ENCODE measurements around the gene TBX19.

DNA sequence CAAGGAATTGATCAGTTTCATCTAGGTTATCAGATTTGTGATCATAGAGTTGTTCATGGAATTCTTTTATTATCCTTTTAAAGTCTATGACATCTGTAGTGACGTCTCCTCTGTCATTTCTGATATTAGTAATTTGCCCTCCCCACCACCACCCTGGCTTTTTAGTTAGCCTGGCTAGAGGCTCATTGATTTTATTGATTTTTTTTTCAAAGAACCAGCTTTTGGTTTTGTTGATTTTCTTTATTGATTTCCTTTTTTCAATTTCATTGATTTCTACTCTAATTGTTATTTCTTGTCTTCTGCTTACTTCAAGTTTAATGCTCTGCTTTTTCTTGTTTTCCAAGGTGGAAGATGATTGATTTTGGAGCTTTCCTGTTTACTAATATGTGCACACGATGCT is 23.3 kb upstream of the TBX19 start:
- TF ChIP-seq, protein P1, sequence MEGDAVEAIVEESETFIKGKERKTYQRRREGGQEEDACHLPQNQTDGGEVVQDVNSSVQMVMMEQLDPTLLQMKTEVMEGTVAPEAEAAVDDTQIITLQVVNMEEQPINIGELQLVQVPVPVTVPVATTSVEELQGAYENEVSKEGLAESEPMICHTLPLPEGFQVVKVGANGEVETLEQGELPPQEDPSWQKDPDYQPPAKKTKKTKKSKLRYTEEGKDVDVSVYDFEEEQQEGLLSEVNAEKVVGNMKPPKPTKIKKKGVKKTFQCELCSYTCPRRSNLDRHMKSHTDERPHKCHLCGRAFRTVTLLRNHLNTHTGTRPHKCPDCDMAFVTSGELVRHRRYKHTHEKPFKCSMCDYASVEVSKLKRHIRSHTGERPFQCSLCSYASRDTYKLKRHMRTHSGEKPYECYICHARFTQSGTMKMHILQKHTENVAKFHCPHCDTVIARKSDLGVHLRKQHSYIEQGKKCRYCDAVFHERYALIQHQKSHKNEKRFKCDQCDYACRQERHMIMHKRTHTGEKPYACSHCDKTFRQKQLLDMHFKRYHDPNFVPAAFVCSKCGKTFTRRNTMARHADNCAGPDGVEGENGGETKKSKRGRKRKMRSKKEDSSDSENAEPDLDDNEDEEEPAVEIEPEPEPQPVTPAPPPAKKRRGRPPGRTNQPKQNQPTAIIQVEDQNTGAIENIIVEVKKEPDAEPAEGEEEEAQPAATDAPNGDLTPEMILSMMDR (IDR thresholded peaks at IDR 0.05): no peak
- TF ChIP-seq POLR2A (IDR thresholded peaks at IDR 0.05): no peak

All from adrenal gland (tissue), 5 donors.